A204.1 (cell line): Measurements from ENCODE around the gene RETREG3.
"Not testable (repeated sequence)": the region's sequence is repeated elsewhere in the genome, so short reads cannot be mapped to it uniquely, and the experiment has no call there.

ENCODE experiments used
- FAIRE-seq: peaks from 2 replicates; lab custom pipeline; 2012; peaks lifted over from hg19 to GRCh38; lab: Jason Lieb, UNC

RETREG3 gene

GRCh38 chr17:42552736-42553135 lies 56.4 kb downstream of the RETREG3 start, which contains the start of gene HSD17B1:
HSD17B1 (plus strand) TSS chr17:42552923; CDS start chr17:42552934, 11 bp downstream.
- not testable (repeated sequence) for FAIRE-seq

- FAIRE-seq, result no peak
Observed at GRCh38 chr17:42548993-42549755, 60.0 kb downstream of the RETREG3 start.

DNA sequence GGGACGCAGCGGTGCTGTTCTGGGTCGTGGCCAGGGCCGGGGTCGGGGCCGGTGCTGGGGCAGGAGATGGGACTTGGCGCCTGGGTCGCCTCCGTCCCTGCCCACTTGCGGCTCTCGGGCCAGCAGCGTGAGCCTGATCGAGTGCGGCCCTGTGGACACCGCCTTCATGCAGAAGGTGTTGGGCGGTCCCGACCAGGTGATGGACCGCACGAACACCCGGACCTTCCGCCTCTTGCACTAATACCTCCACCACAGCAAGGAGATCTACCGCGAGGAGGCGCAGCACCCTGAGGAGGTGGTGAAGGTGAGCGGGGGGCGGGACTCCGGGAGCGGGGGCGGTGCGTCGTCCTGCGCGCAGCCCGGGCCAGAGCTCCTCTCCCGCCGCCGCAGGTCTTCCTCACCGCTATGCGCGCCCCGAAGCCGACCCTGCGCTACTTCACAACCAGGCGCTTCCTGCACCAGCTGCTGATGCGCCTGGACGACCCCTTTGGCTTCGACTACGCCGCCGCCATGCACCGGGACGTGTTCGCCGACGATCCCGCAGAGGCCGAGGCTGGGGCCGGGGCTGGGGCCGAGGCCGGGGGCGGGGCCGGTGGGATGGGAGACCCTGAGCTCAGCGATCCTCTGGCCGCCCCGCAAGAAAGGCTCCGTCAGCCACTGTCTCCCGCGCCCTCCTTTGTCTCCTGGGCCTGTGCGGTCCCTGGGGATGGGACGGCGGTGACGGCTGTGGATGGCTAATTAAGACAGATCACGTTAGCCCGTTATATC lies 60.9 kb downstream of the RETREG3 start:
- FAIRE-seq, result no peak

DNA sequence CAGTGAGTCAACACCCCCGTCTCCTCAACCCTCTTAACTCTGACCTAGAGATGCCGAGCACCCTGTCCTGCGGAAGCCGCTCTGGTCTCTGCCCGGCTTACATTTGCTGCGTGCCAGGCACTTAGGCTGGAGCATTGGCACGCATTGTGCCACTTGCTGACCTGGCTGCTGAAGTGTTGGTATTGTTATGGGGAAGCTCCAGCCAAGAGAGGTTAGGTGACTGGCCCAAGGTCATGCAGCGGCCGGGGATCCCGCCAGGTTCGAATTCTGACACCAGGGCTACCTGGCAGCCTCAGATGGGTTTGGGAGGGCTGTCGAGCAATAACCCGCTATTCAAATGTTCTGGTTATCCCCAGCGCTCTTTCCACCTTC lies 61.5 kb downstream of the RETREG3 start:
- FAIRE-seq, result no peak

GRCh38 chr17:42547001-42547461 lies 62.1 kb downstream of the RETREG3 start:
- no peak for FAIRE-seq

DNA sequence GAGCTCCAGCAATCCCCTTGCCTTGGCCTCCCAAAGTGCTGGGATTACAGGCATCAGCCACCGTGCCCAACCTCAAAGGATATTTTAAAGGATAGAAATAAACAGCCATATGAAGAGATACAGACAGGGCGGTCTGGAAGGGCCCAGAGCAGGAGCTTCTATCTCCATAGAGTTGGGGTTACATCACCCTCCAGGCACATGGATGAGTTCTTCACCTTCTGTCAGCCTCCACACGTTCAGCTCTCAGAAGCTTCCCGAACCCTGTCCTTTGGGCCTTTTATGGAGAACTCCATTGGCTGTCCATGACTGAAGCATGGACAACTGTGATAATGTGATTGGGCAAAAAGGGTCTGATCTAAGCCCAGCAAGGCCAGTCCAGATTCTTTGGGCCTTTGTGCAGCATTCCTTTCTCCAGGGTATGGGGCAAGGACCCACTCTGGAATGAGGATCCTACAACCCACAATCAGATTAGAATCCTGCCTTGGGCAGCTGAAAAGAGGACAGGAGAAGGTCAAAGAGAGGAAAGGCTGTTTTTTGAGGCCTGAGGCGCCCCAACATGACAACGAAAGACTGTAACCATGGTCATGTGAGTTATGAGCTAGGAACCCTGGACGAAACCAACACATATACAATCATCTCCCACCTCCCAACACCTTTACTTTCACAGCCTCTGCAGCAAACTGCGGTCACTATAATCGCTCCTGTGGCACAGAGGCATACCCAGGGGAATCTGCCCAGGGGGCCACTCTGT lies 63.2 kb downstream of the RETREG3 start:
- not testable (repeated sequence) for FAIRE-seq

DNA sequence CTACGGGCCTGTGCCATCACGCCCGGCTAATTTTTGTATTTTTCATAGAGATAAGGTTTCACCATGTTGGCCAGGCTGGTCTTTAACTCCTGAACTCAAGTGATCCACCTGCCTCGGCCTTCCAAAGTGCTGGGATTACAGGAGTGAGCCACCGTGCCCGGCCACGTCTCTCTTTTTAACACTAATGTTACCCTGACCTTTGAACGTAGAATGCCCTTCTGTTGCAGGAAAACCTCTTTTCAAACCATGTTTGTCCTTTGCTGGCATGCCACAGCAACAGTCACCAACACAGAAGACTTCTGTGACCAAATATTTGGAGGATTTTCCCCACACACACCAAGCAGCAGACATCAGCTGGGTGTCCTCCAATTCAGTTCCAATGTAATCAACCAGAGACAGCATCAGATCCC lies 64.3 kb downstream of the RETREG3 start:
- no peak for FAIRE-seq

DNA sequence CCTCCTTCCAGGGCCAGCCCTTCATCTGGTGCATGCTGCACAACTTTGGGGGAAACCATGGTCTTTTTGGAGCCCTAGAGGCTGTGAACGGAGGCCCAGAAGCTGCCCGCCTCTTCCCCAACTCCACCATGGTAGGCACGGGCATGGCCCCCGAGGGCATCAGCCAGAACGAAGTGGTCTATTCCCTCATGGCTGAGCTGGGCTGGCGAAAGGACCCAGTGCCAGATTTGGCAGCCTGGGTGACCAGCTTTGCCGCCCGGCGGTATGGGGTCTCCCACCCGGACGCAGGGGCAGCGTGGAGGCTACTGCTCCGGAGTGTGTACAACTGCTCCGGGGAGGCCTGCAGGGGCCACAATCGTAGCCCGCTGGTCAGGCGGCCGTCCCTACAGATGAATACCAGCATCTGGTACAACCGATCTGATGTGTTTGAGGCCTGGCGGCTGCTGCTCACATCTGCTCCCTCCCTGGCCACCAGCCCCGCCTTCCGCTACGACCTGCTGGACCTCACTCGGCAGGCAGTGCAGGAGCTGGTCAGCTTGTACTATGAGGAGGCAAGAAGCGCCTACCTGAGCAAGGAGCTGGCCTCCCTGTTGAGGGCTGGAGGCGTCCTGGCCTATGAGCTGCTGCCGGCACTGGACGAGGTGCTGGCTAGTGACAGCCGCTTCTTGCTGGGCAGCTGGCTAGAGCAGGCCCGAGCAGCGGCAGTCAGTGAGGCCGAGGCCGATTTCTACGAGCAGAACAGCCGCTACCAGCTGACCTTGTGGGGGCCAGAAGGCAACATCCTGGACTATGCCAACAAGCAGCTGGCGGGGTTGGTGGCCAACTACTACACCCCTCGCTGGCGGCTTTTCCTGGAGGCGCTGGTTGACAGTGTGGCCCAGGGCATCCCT lies 65.7 kb downstream of the RETREG3 start:
- FAIRE-seq, result no peak

- FAIRE-seq, result no peak
Observed at GRCh38 chr17:42541041-42541833, 67.9 kb downstream of the RETREG3 start.

DNA sequence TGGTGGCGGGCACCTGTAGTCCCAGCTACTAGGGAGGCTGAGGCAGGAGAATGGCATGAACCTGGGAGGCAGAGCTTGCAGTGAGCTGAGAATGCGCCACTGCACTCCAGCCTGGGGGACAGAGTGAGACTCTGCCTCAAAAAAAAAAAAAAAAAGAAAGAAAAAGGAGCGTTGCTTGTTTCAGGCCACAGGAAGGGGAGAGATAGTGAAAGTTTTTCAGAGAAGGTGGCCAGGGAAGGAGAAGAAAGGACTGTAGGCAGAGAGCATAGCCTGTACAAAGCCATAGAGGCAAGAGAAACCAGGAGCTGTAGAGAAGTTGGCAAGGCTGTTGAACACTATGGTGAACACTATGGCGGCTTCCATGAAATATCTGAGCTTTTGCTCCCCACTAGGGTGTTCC lies 68.6 kb downstream of the RETREG3 start:
- not testable (repeated sequence) for FAIRE-seq

- FAIRE-seq, result no peak
Observed at GRCh38 chr17:42538482-42538881, 70.7 kb downstream of the RETREG3 start.

- no peak for FAIRE-seq
Observed at GRCh38 chr17:42537826-42538451, 71.2 kb downstream of the RETREG3 start.

GRCh38 chr17:42537156-42537805 lies 71.9 kb downstream of the RETREG3 start:
- no peak for FAIRE-seq

- no peak for FAIRE-seq
Observed at GRCh38 chr17:42536372-42537155, 72.6 kb downstream of the RETREG3 start.

- no peak for FAIRE-seq
Observed at GRCh38 chr17:42536048-42536371, 73.2 kb downstream of the RETREG3 start, which contains the start of gene NAGLU. NAGLU (plus strand) TSS chr17:42536241; CDS start chr17:42536273, 32 bp downstream.

- no peak for FAIRE-seq
Observed at GRCh38 chr17:42535155-42536047, 73.8 kb downstream of the RETREG3 start.

DNA sequence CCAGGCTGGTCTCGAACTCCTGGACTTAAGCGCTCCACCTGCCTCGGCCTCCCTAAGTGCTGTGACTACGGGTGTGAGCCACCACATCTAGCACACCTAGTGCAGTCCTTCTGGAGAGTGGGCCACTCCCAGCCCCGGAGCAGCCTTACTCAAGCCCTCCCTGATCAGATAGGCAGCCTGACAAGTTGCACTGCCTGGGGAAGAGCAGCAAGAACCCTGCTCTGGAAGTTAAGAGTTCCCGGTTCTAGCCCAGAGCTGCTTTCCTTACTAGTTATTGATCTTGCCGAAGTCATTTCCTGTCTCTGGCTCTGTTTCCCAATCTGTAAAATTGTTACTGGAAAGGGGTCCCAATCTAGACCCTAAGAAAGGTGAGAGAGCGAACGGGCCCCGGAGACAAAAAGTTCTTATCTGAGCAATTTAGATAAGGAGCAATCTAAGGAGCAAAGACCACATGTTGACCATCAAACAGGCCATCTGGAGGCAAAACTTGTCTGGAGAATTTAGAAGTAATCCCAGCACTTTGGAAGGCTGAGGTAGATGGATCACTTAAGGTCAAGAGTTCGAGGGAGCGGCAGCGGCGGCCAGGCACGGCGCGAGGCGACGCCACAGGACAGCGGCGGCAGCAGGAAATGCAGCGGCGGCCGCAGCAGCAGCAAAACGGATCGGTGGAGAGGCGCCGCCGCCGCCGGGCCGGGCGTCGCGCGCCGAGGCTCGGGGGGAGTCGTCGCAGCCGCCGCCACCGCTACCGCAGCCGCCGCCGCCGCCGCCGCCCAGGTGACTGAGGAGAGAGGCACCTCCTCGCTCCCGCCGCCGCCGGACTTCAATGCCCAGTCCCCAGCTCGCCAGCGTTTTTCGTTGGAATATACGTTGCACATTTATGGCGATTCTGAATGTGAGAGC lies 77.5 kb downstream of the RETREG3 start:
- FAIRE-seq, result no peak
